ENCODE measurements around the gene EOLA2. TPM values are rescaled to one million over a fixed set of nuclear protein-coding genes. Genes with fewer than 3 reads are reported as not detected.
A peak's percentile ranks its signal among the peaks of the same experiment; 100 is the strongest.
"Not testable (repeated sequence)": the region's sequence is repeated elsewhere in the genome, so short reads cannot be mapped to it uniquely, and the experiment has no call there.

EOLA2 gene
- total RNA-seq, 1 experiment from 2014 or later, result 41.2 TPM

DNA sequence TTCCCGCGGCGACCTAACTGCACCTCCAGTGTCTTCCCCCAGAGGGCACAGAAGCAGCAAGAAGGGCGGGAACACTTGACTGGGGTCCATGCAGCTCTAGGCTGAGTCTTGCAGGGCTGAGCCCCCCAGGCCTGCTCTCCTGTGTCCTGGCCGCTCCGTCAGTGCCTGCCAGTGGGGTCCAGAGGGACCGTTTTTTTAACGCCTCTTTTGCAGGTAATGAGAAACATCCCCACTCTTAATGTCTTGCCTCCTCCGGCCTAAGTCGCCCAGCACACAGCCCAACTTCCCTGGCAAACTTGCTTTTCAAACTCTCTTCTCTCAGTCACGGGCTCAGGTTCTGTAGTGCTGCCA, 2.4 kb upstream of the EOLA2 start:
- H3K36me3 Mint-ChIP-seq; H3K27me3 Mint-ChIP-seq (ENCODE audit: low read depth); ATAC-seq; H3K27ac Mint-ChIP-seq; H3K4me1 Mint-ChIP-seq; DNase-seq (ENCODE audit: low spot score); H3K9me3 Mint-ChIP-seq: not testable (repeated sequence)
- ChIA-PET CTCF (interaction anchor here (0.6 to 3.7 kb wide), 10 partner anchors 9 to 831 kb away, joined by 3 to 22 read pairs (median 6); partner anchors contain the start of genes EOLA1, MAGEA8 and MAMLD1), POLR2A (interaction anchor here (1.1 to 1.9 kb wide), 4 partner anchors 104 to 628 kb away, joined by 4 to 6 read pairs (median 6); partner anchors contain the start of gene MTM1)
- H3K4me3 Mint-ChIP-seq, result peak overlapping the region; percentile 78

- ChIA-PET CTCF (interaction anchor here (0.6 to 3.7 kb wide), 13 partner anchors 8 to 832 kb away, joined by 3 to 22 read pairs (median 7); partner anchors contain the start of genes EOLA1, MAGEA8 and MAMLD1), POLR2A (interaction anchor here (1.1 to 1.9 kb wide), 4 partner anchors 103 to 628 kb away, joined by 4 to 6 read pairs (median 6); partner anchors contain the start of gene MTM1)
- no peaks in the 10 kb centered on the region for H3K27me3 Mint-ChIP-seq (ENCODE audit: low read depth)
Measured at GRCh38 chrX:149939905-149940673, 1.8 kb upstream of the EOLA2 start.

DNA sequence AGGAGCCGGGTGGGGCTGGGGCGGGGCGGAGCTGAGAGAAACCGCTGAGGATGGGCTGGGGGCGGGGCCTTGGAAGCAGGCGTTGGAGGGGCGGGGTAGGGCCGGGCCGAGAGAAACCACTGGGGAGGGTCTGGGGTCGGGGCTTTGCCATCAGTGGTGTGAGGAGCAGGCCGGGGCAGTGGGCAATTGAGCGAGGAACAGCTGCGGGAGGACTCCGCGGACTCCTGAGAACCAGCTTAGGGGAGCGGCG, 1.3 kb upstream of the EOLA2 start:
- H3K27me3 Mint-ChIP-seq (ENCODE audit: low read depth), result no peaks in the 10 kb centered on the region
- DNase-seq (ENCODE audit: low spot score), result no peak
- peak; percentile 24 for ATAC-seq
- ChIA-PET CTCF (interaction anchor here (0.6 to 3.7 kb wide), 17 partner anchors 8 to 833 kb away, joined by 3 to 22 read pairs (median 5); partner anchors contain the start of genes EOLA1, MAGEA8 and MAMLD1), POLR2A (interaction anchor here (1.1 to 1.9 kb wide), 4 partner anchors 102 to 629 kb away, joined by 4 to 6 read pairs (median 6); partner anchors contain the start of gene MTM1)
- H3K4me3 Mint-ChIP-seq, result peak overlapping the region; percentile 78
- no peaks in the 10 kb centered on the region for H3K9me3 Mint-ChIP-seq
- 0 out of 2 replicates have a peak, but pooled peaks cover 2% of the 10 kb centered on the region for H3K4me1 Mint-ChIP-seq
- TF ChIP-seq FOXJ3 (CRISPR knock-in tag; IDR thresholded peaks at IDR 0.05; ENCODE audit: borderline replicate concordance) (no peak), FOXK1 (CRISPR knock-in tag; IDR thresholded peaks at IDR 0.05) (no peak), FOXP1 (CRISPR knock-in tag; IDR thresholded peaks at IDR 0.05; ENCODE audit: borderline replicate concordance) (no peak), RELA (CRISPR knock-in tag; IDR thresholded peaks at IDR 0.05; ENCODE audit: borderline replicate concordance) (no peak), IRF1 (CRISPR knock-in tag; IDR thresholded peaks at IDR 0.05) (no peak), TCF7 (CRISPR knock-in tag; IDR thresholded peaks at IDR 0.05; ENCODE audit: low read depth) (no peak), ZNF219 (CRISPR knock-in tag; IDR thresholded peaks at IDR 0.05; ENCODE audit: borderline replicate concordance) (no peak), SOX15 (CRISPR knock-in tag; IDR thresholded peaks at IDR 0.05) (no peak), ARID4B (CRISPR knock-in tag; IDR thresholded peaks at IDR 0.05; ENCODE audit: borderline replicate concordance) (no peak)
- TF ChIP-seq, protein P1, sequence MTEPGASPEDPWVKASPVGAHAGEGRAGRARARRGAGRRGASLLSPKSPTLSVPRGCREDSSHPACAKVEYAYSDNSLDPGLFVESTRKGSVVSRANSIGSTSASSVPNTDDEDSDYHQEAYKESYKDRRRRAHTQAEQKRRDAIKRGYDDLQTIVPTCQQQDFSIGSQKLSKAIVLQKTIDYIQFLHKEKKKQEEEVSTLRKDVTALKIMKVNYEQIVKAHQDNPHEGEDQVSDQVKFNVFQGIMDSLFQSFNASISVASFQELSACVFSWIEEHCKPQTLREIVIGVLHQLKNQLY (CRISPR knock-in tag; IDR thresholded peaks at IDR 0.05), result no peak
- TF ChIP-seq, protein P2, sequence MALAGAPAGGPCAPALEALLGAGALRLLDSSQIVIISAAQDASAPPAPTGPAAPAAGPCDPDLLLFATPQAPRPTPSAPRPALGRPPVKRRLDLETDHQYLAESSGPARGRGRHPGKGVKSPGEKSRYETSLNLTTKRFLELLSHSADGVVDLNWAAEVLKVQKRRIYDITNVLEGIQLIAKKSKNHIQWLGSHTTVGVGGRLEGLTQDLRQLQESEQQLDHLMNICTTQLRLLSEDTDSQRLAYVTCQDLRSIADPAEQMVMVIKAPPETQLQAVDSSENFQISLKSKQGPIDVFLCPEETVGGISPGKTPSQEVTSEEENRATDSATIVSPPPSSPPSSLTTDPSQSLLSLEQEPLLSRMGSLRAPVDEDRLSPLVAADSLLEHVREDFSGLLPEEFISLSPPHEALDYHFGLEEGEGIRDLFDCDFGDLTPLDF (CRISPR knock-in tag; IDR thresholded peaks at IDR 0.05), result no peak
- TF ChIP-seq, protein P3, sequence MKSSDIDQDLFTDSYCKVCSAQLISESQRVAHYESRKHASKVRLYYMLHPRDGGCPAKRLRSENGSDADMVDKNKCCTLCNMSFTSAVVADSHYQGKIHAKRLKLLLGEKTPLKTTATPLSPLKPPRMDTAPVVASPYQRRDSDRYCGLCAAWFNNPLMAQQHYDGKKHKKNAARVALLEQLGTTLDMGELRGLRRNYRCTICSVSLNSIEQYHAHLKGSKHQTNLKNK (CRISPR knock-in tag; IDR thresholded peaks at IDR 0.05), result no peak
- TF ChIP-seq, protein P4, sequence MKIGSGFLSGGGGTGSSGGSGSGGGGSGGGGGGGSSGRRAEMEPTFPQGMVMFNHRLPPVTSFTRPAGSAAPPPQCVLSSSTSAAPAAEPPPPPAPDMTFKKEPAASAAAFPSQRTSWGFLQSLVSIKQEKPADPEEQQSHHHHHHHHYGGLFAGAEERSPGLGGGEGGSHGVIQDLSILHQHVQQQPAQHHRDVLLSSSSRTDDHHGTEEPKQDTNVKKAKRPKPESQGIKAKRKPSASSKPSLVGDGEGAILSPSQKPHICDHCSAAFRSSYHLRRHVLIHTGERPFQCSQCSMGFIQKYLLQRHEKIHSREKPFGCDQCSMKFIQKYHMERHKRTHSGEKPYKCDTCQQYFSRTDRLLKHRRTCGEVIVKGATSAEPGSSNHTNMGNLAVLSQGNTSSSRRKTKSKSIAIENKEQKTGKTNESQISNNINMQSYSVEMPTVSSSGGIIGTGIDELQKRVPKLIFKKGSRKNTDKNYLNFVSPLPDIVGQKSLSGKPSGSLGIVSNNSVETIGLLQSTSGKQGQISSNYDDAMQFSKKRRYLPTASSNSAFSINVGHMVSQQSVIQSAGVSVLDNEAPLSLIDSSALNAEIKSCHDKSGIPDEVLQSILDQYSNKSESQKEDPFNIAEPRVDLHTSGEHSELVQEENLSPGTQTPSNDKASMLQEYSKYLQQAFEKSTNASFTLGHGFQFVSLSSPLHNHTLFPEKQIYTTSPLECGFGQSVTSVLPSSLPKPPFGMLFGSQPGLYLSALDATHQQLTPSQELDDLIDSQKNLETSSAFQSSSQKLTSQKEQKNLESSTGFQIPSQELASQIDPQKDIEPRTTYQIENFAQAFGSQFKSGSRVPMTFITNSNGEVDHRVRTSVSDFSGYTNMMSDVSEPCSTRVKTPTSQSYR (CRISPR knock-in tag; IDR thresholded peaks at IDR 0.05), result no peak
- TF ChIP-seq, protein P5, sequence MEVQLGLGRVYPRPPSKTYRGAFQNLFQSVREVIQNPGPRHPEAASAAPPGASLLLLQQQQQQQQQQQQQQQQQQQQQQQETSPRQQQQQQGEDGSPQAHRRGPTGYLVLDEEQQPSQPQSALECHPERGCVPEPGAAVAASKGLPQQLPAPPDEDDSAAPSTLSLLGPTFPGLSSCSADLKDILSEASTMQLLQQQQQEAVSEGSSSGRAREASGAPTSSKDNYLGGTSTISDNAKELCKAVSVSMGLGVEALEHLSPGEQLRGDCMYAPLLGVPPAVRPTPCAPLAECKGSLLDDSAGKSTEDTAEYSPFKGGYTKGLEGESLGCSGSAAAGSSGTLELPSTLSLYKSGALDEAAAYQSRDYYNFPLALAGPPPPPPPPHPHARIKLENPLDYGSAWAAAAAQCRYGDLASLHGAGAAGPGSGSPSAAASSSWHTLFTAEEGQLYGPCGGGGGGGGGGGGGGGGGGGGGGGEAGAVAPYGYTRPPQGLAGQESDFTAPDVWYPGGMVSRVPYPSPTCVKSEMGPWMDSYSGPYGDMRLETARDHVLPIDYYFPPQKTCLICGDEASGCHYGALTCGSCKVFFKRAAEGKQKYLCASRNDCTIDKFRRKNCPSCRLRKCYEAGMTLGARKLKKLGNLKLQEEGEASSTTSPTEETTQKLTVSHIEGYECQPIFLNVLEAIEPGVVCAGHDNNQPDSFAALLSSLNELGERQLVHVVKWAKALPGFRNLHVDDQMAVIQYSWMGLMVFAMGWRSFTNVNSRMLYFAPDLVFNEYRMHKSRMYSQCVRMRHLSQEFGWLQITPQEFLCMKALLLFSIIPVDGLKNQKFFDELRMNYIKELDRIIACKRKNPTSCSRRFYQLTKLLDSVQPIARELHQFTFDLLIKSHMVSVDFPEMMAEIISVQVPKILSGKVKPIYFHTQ (CRISPR knock-in tag; IDR thresholded peaks at IDR 0.05), result no peak
- peak overlapping the region; percentile 93 for H3K27ac Mint-ChIP-seq
- no peaks in the 10 kb centered on the region; the same call in 1 of the 2 replicates for H3K36me3 Mint-ChIP-seq

More at GRCh38 chrX:149939905-149940673, 1.8 kb upstream of the EOLA2 start:
- peak; percentile 91 for DNase-seq (ENCODE audit: low spot score)
- Mint-ChIP-seq H3K4me3 (peak overlapping the region; percentile 78), H3K9me3 (no peaks in the 10 kb centered on the region), H3K4me1 (0 out of 2 replicates have a peak, but pooled peaks cover 2% of the 10 kb centered on the region), H3K36me3 (no peaks in the 10 kb centered on the region), H3K27ac (peak overlapping the region; percentile 93)
- TF ChIP-seq ESRRA (CRISPR knock-in tag; IDR thresholded peaks at IDR 0.05; ENCODE audit: borderline replicate concordance) (no peak), ZNF263 (CRISPR knock-in tag; IDR thresholded peaks at IDR 0.05; ENCODE audit: low read depth) (no peak)
- peak; percentile 62 for ATAC-seq

Measured in WTC11 (cell line).